Stimulated activated CD4-positive, alpha-beta T cell treated with anti-CD3 and anti-CD28 coated beads, Interleukin-4, amount 100 ng/mL, for 4 hours (primary cell): Measurements from ENCODE around the gene SLC35A2.
A peak's percentile ranks its signal among the peaks of the same experiment; 100 is the strongest.
"Not testable (repeated sequence)": the region's sequence is repeated elsewhere in the genome, so short reads cannot be mapped to it uniquely, and the experiment has no call there.

Experiments
- DNase-seq, 2 experiments: peaks; one replicate each; pipeline ENCODE4 v3.0.0-alpha.2; 2020

SLC35A2 gene

DNA sequence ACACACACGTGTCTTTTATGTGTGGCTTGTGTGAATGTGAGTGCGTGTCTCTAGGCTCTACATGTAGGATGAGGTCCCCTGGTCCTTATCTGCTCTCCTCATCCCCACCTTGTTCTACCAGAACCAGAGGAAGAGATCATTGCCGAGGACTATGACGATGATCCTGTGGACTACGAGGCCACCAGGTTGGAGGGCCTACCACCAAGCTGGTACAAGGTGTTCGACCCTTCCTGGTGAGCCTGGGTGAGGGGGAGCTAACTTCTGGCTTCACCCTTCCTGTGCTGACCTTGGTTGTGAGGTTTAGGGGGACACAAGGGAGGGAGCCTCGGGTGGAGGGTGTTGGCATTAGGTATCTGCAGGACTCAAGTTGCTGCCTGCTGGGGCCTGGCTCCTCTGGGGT, 10.4 kb downstream of the SLC35A2 start:
- DNase-seq, result no peak

DNA sequence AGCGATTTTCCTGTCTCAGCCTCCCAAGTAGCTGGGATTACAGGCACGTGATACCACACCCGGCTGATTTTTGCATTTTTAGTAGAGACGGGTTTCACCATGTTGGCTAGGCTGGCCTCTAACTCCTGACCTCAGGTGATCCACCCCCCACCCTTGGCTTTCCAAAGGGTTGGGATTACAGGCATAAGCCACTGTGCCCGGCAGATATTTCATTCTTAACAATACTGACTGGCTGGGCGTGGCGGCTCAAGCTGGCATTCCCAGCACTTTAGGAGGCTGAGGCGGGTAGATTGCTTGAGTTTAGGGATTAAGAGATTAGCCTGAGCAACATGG, 12.4 kb downstream of the SLC35A2 start:
- DNase-seq, result no peak

DNA sequence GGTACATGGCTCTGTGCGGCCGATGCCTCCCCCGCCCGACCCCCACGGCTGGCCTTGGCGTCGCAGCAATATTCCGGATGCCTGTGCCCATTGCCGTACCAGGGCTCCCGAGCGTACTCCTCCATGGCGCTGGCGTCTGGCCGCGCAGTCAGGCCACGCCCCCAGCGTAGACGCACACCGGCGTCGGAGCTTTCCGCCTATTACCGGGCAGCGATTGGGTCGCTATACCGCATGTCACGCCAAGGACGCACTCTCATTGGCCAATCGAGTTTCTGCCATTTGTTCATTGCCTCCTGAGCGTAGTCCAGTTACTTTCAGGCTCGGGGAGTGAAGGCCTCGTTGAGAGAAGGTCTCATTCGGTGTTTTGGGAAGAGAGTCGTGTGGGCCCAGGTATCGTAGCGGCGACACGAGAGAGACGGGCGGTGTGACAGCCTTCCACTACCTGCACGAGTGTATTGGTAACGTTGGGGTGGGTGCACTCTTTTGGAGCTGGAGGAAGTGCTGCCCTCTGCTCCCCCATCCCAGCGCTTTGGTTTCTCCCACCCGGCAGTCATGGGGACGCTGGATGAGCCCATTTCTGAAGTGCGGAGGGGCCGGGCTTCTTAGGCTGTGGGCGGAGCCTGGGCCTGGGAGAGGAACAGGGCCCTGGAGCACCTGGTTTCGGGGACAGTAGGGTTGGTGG, 13.7 kb downstream of the SLC35A2 start, which contains the start of the genes PQBP1 and TIMM17B:
Gene PQBP1 (plus strand): TSS at position 306 of the 682 bp plus-strand sequence. CDS start 580 bp downstream, outside the sequence.
Gene TIMM17B (minus strand): TSS at position 144 of the 682 bp plus-strand sequence. CDS start 19 bp downstream, at position 125.
- peak; percentile 75 to 87 for DNase-seq

DNA sequence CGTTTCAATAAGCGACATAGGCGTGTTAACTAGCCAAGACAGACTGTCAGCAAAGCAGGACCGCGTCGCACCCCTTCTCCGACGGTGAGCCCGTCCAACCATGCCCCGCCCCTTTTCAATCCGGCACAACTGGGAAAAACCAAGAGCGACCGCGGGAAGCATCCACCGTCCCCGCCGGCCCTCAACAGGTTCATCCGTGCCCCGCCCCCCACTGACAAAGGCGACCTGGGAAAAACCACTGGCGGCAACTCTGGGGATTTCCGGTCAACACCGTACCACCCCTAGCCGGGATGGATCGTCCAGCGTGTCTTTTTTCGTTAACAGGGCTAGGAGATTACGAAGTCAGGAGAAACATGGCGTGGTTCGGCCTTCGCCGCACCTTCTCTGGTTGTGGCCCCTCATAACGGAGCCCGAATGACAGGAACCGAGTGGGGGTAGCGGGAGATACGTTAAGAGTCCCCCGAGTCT, 14.3 kb downstream of the SLC35A2 start:
- DNase-seq, result peak; percentile 50 to 54

DNA sequence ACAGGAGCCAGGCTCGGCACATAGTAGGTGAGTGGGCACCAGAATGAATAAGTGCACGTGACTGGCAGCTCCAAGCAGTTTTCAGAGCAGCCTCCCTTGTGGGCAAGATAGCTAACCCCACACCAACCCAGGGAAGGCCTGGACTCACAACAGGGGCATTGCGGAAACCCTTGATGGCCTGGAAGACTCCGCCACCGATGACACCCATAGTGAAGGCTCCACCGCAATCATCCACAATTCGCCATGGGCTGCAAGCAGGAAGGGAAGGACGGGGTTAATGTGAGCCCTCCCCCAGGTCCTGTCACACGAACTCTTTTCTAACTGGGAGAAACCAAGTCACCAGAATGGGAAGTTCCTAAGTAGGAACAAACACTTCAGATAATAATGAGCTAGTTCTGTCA, 14.8 kb downstream of the SLC35A2 start:
- DNase-seq, result no peak

DNA sequence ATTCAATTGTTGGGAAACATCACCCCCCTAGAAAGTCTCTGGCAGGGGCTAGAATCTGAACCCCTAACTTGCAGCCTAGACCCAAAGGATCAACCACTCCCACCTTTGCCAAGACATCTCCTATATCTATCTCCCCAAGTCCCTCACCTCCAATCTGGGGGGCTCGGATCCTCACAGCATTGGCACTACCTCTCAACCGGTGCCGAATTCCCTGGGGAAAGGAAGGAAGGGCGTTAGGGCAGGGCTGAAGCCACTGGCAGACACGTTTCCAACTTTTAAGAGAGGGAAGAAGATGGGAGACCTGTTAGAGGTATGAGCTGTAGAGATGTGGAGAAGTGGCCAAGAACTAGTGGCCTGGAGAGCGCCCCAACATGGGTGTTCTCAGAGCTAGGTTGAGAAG, 16.6 kb downstream of the SLC35A2 start:
- DNase-seq, result no peak

DNA sequence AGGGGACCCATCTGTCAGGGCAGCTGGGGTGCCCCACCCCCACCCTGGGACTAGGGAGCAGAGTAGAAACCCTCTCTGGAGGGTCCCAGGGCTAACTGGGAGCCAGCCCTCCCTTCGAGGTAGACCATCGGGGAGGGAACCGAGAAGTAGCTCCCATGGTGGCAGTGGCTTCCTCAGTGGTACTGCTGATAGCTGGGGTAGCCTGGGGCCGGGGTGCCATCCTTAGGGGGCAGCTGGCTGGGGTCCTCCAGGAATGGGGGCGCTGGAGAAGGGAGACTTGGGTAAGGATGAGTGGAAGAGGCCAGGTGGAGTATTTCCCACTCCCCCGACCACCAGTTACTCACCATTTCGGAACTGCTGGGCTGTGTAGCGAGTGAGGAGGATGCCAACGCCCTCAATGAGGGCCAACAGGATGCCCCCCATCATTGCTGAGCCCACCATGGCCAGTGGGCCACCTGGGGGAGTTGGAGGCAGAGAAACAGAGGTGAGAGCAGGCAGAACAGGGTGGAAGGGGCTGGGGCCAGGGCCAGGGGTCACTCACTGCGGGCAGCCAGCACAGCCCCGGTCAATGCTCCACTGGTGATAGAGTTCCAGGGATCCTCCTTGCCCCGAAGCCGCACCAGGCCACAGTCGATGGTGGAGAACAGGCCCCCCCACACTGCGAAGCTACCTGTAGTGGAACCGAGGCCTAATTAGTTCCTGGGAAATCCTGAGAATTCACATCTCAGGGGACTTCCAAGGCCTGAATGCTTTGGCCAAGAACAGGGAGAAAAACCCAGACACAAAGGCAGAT, 17.7 kb downstream of the SLC35A2 start:
- DNase-seq, result no peak

DNA sequence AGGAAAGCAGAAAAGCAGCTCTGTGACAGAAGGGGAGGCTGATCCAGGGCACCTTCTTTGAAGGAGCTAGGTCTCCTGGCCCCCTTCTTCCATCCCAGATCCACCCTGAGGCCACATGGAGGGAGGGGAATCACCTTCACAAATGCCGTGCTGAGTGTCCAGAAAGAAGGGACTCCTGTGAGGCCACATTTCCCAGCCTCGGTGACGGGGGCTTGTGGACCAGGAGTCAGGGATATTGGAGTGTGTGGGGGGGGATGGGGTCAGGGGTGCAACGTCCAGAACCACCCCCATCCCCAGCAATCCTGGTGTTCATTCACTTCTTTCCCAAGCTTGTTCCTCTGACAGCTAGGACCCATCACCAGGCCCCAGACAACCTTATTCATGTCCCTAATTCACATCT, 18.6 kb downstream of the SLC35A2 start:
- no peak for DNase-seq

DNA sequence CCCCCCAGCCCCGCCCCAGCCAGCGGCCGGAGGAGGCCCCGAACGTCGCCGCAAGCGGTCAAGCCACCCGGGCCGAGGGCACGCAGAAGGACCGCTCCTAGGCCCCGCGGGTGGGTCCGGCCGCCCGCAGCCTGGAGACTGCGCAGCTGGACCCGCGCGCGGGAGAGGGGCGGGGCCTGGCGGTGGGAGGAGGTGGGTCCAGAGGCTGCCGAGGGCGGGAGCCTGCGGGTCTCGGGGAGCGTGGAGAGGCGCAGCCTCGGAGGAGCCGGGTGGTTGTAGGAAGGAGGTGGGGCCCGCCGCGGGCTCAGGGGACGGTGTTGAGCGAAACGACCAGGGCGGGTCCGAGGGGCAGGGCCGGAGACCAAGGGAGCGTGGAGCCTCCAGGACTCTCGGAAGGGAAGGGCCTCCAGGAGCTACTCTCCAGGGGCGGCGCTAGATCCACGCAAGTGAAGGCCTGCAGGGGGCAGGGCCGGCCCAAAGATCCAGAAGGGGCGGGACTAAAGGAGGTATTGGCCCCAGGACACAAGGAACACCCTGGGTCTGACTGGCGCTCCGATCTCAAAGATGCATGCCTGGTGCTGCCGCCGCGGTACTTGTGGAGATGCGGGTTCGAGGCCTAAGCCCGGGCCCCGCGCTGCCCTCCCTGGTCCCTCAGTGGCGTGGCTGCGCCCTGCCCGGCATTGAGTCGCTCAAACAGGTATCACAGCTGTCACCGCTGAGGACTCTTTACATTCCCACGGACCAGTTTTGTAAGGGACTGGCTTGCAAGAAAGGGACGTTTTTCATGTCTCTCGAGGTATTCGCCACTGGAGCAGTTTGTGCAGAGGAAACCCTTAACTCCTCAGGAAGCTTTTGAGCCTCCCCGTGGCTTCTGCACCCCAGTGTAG, 19.8 kb downstream of the SLC35A2 start:
- peak; percentile 65 to 70 for DNase-seq

DNA sequence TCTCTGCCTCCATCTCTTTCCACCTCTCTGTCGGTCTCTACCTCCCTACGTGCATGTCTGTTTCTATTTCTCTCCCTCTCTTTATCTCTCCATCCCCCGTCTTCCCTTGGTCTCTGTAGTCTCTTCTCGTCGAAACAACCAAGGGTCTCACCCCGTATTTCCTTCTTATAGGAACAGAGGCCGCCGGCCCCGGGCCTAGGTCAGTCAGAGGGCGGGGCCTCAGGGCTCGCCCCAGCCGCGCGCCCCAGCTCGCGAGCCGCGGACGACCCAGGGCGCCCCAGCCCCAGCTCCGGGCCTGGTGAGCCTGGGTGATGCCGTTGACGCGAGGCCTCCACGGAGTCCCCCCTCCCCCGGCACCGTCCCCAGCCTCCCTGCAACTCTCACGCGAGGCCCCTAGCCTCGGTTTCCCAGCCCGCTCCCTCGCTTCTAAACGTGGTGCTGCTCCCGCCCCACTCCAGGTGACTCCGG, 20.5 kb downstream of the SLC35A2 start:
- DNase-seq, result no peak

DNA sequence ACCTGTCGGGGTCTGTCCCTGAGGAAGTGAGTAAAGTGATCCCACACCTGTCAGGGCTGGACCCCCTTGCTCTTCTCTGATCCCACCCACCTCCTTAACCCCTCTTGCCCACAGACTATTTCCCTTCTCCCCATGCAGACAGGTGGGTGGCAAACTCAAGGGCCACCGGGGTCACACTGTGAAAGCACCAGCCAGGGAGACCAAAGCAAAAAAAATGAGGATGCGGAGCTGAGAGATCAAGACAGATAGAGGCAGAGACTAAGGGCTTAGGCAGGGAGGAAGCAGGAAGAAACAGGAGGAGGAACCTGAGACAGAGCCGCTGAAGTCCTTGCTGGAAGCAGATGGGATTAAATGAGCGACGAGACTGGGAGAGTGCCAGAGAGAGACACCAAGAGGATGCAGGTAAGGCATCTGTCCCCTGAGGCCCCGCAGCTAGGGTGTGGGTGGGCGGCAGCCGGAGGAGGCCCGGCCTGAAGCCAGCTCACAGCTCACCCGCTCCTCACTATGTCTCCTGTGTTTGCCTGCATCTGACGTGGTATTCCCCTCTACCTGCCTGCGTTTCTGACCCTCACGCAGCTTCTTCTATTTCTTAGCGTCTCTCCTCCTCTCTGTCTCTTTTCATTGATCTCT, 21.0 kb downstream of the SLC35A2 start:
- DNase-seq, result peak in 1 of 2 experiments; percentile 3

DNA sequence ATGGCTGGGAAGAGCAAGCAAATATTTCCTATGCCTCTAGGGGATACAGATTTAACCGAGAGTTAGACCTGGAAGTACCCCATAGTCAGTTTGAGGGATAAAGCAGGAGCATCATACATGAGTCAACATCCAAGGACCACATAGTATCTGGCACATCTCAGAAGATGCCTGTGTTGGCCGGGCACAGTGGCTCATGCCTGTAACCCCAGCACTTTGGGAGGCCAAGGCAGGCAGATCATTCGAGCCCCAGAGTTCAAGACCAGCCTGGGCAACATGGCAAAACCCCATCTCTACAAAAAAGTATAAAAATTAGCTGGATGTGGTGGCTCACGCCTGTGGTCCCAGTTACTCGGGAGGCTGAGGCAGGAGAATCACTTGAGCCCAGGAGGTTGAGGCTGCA, 24.9 kb downstream of the SLC35A2 start:
- DNase-seq, result not testable (repeated sequence)

DNA sequence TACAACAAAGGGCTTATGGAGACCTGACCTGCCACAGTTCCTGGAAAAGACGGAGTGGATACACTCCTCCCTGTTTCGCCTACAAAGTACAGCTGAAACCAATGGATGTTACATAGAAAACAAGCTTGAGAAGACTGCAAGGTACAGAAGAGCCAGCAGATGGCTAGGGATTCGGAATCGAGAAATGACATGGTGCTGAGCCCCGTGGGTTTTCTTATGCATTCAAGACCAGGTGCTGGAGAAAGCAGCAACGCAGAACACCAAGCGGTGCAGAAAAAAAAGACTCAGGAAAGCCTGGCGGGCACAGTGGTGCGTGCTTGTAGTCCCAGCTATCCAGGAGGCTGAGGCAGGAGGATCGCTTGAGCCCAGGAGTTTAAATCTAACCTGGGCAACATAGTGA, 27.7 kb downstream of the SLC35A2 start:
- DNase-seq, result no peak

DNA sequence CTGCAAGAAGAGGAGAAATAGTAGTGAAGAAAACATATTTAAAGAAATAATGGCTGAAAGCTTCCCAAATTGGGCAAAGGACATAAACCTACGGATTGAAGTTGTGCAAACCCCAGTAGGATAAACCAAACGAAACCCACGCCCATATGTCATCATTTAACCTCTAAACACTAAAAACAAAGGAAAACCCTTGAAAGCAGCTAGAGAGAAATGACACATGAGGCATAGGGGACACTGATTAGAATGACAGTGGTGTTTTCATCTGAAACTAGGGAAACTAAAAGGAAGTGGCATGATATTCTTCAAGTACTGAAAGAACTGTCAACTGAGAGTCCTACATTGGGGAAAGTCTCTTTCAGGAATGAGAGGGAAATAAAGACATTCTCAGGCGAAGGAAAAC, 34.5 kb downstream of the SLC35A2 start:
- DNase-seq, result not testable (repeated sequence)

DNA sequence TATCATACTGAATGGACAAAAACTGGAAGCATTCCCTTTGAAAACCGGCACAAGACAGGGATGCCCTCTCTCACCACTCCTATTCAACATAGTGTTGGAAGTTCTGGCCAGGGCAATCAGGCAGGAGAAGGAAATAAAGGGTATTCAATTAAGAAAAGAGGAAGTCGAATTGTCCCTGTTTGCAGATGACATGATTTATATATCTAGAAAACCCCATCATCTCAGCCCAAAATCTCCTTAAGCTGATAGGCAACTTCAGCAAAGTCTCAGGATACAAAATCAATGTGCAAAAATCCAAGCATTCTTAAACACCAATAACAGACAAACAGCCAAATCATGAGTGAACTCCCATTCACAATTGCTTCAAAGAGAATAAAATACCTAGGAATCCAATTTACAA, 39.4 kb downstream of the SLC35A2 start:
- not testable (repeated sequence) for DNase-seq

DNA sequence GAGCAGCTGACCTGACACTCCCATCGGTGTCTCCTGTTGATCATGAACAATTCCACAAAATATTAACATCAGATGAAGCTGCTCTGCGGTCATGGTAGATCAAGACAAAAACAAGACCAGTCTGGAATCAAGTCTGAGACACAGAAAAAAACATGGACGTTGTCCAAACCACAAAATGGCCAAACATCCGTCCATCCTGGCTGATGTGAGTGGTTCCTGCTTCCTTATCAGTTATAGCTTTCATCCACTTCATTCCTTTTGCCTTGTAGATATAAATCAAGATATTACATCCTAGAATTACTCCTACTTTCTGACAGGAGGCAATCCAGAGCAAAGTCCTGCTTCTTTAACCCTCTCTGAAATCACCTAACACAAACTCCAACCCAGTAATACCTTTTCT, 47.2 kb downstream of the SLC35A2 start:
- no peak for DNase-seq

DNA sequence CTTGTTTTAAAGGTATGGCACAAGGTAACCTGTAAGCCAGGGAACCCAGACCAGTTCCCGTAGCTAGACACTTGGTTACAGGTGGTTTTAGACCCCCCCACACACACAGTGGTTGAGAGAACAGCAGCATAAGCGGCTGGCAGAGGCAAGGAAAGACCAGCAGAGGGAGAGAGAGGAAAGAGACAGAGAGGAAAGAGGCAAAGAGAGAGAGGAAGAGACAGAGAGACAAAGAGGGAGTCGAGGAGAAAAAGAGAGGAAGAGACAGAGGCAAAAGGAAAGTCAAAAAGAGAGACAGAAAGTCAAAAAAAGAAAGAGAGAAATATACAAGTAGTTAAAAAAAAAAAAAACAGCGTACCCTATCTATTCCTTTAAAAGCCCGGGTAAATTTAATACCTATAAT, 56.5 kb downstream of the SLC35A2 start:
- DNase-seq, result no peak

DNA sequence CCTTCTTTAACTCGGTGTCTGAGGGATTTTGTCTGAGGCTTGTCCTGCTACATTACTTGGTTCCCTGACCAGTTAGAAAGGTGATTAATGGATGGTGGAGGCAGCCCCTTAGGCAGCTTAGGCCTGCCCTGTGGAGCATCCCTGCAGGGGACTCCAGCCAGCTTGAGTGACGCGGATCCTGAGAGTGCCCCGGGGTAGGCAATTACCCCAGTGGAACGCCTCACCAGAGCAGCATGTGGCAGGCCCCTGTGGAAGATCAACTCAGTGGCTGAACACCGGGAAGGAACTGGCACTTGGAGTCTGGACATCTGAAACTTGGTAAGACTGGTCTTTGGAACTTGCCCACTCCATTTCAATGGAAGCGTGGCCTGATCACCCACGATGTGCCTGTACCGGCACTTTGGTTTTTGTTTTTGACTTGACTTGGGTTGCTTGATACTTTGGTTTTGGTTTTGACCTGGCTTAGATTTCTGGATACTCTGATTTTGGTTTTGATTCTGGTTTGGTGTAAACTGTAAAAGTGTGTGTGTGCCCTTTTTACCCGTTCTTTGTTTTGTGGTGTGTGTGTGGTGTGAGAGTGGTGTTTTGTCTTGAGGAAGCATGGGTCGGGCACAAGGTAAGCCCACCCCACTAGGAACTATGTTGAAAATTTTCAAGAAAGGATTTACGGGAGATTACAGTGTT, 57.2 kb downstream of the SLC35A2 start:
- DNase-seq, result not testable (repeated sequence)

DNA sequence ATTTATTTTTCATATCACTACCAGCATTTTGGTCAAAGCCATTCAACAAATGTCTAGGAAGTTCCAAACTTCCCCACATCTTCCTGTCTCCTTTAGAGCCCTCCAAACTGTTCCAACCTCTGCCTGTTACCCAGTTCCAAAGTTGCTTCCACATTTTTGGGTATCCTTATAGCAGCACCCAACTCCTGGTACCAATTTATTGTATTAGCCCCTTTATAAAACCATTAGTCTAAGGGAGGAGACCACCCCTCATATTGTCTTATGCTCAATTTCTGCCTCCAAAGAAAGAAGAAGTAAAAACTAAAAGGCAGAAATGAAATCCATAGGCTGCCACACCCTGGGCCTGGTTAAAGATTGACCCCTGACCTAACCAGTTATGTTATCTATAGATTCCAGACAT, 58.0 kb downstream of the SLC35A2 start:
- not testable (repeated sequence) for DNase-seq
